Measurements from ENCODE around the gene DDIT4L. TPM values are rescaled to one million over a fixed set of nuclear protein-coding genes. Genes with fewer than 3 reads are reported as not detected.
"Not testable (repeated sequence)": the region's sequence is repeated elsewhere in the genome, so short reads cannot be mapped to it uniquely, and the experiment has no call there.

The DDIT4L gene
- total RNA-seq, 6 donors from 2014 or later: 0.37 to 1.1 (median 0.63) TPM; not detected in 2

DNA sequence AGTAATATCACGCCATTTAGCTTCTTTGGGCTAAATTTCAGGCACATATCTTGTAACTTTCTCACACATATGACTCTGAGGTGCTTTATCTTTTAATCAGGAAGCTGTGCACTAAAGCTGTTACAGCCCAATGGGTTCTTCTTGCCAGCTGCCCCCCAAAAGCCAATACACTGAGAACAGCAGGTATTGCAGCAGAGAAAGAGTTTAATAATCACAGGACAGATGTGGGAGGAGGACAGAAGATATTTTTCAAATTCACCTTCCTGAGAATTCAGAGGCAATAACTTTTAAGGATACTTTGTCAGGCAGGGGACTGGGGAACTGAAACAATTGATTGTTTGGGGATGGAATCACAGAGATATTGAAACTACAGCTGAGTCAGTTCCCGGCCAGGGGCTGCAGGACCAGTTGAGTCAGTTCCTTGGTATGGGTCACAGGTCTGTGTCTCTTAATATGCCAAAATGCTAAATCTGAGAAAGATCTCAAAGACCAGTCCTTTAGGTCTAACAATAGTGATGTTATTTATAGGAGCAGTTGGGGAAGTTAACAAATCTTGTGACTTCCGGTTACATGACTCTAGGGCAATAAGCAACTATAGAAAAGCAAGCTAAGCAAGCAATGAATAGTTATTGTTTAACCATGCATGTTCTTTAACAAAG lies 28.1 kb downstream of the DDIT4L start:
- DNase-seq (no peak), ATAC-seq (ENCODE audit: low FRiP score in 2 of 2) (no peak)
- Histone ChIP-seq H3K4me1 (no peaks in the 10 kb centered on the region), H3K4me3 (no peak overlapping the region), H3K9me3 (peaks cover 0 to 10% (median 5%) of the 10 kb centered on the region in 4 donors), H3K27me3 (no peaks in the 10 kb centered on the region), H3K36me3 (no peaks in the 10 kb centered on the region), H3K27ac (no peak overlapping the region)
- WGBS, 2 donors: 48 to 54% methylated on average over 3 of the region's 3 CpGs
- no peak for TF ChIP-seq POLR2A (IDR thresholded peaks at IDR 0.05)
- no peak for TF ChIP-seq POLR2AphosphoS5 (IDR thresholded peaks at IDR 0.05)

DNA sequence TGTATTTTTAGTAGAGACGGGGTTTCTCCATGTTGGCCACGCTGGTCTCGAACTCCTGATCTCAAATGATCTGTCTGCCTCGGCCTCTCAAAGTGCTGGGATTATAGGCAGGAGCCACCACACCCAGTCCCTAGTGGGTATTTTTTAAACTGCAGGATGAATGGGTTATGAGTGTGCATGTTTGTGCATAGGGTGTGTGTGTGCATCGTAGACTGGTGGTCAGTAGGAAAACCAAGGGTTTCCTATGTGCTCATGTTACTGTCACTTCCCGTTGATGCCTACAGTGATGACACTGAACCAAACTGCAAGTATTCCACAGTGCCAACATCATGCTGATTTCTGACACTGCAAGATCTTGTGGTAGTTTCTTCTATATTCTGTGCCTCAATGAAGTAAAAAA lies 41.1 kb downstream of the DDIT4L start:
- 94 to 96% methylated on average over 6 of the region's 6 CpGs for WGBS, 2 donors
- DNase-seq (no peak), ATAC-seq (ENCODE audit: low FRiP score in 2 of 2) (no peak)
- Histone ChIP-seq H3K4me3 (no peak overlapping the region), H3K27me3 (no peaks in the 10 kb centered on the region), H3K36me3 (no peaks in the 10 kb centered on the region), H3K27ac (no peak overlapping the region), H3K4me1 (no peaks in the 10 kb centered on the region), H3K9me3 (no peaks in the 10 kb centered on the region)
- TF ChIP-seq POLR2AphosphoS5 (IDR thresholded peaks at IDR 0.05) (no peak), POLR2A (IDR thresholded peaks at IDR 0.05) (no peak), EP300 (IDR thresholded peaks at IDR 0.05) (no peak)

DNA sequence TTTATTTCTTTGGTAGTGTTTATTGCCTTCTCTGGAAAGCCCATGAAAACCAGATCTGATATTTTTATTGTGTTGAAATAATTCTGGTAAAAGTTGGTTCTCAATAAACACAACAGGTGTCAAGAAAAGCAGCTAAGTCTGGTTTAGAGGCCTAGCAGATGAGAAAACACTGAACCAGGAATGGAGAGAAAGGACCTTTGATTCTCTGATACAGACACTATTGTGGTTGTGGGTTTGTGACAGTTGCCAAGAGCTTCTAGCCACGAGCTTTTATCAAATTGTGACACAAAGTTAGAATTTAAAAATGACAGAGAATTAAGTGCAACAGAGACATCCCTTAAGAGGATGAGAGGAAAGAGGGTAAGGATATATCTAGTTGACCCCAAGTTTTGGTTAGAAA lies 42.6 kb downstream of the DDIT4L start:
- WGBS, 2 donors: 57 to 68% methylated on average over 1 of the region's 1 CpG
- Histone ChIP-seq H3K27me3 (no peaks in the 10 kb centered on the region), H3K4me1 (no peaks in the 10 kb centered on the region), H3K9me3 (no peaks in the 10 kb centered on the region), H3K4me3 (no peak overlapping the region), H3K27ac (no peak overlapping the region), H3K36me3 (no peaks in the 10 kb centered on the region)
- TF ChIP-seq, protein P1, sequence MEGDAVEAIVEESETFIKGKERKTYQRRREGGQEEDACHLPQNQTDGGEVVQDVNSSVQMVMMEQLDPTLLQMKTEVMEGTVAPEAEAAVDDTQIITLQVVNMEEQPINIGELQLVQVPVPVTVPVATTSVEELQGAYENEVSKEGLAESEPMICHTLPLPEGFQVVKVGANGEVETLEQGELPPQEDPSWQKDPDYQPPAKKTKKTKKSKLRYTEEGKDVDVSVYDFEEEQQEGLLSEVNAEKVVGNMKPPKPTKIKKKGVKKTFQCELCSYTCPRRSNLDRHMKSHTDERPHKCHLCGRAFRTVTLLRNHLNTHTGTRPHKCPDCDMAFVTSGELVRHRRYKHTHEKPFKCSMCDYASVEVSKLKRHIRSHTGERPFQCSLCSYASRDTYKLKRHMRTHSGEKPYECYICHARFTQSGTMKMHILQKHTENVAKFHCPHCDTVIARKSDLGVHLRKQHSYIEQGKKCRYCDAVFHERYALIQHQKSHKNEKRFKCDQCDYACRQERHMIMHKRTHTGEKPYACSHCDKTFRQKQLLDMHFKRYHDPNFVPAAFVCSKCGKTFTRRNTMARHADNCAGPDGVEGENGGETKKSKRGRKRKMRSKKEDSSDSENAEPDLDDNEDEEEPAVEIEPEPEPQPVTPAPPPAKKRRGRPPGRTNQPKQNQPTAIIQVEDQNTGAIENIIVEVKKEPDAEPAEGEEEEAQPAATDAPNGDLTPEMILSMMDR (IDR thresholded peaks at IDR 0.05): no peak
- TF ChIP-seq EP300 (IDR thresholded peaks at IDR 0.05): no peak
- no peak for TF ChIP-seq POLR2AphosphoS5 (IDR thresholded peaks at IDR 0.05)
- no peak for ATAC-seq (ENCODE audit: low FRiP score in 2 of 2)
- no peak for DNase-seq

DNA sequence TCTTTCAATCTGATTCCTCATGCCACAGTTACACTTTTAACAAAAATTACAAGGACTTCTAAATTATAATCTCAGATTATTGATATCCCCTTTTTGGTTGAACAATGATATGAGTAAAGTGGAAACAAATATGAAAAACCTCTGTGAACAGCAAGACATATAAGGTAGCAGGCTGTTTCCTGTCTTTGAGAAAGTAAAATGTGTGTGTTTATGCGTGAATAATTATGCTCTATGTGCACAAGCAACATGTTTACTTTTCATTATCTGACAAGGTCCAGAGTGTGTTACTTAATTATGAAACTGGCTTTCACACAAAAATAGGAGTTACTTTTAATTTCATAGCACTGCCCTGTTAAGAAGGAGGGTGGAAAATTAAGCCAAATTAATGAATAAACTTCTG lies 43.1 kb downstream of the DDIT4L start:
- Histone ChIP-seq H3K36me3 (no peaks in the 10 kb centered on the region), H3K27ac (no peak overlapping the region), H3K4me1 (no peaks in the 10 kb centered on the region), H3K27me3 (no peaks in the 10 kb centered on the region), H3K4me3 (no peak overlapping the region), H3K9me3 (no peaks in the 10 kb centered on the region)
- 42 to 62% methylated on average over 1 of the region's 1 CpG for WGBS, 2 donors
- DNase-seq: no peak
- ATAC-seq (ENCODE audit: low FRiP score in 2 of 2): no peak
- TF ChIP-seq, protein P1 (IDR thresholded peaks at IDR 0.05): no peak
- no peak for TF ChIP-seq EP300 (IDR thresholded peaks at IDR 0.05)
- no peak for TF ChIP-seq POLR2AphosphoS5 (IDR thresholded peaks at IDR 0.05)
- TF ChIP-seq POLR2A (IDR thresholded peaks at IDR 0.05): no peak

DNA sequence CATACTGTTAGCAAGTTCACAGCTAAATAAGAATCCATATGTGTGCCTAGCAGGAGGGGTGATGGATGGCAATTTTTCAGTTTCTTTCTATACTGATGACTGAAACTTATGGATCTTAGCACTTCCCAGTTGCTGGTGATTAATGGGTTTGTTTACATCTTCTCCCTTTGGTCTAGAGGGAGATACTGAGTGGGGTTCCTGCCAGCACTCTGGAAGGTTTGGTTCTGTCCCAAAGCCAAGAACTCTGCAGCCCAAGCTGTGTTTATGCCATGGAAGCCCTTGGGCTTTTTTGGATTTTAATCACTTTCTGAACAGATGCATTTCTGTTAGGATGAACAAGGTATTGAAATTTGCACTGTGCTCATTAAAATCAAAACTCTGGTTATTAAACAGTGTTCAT lies 43.5 kb downstream of the DDIT4L start:
- H3K27me3 ChIP-seq: no peaks in the 10 kb centered on the region
- no peak overlapping the region for H3K27ac ChIP-seq
- no peaks in the 10 kb centered on the region for H3K36me3 ChIP-seq
- H3K4me1 ChIP-seq: no peaks in the 10 kb centered on the region
- no peaks in the 10 kb centered on the region for H3K9me3 ChIP-seq
- DNase-seq (no peak), ATAC-seq (ENCODE audit: low FRiP score in 2 of 2) (no peak)
- TF ChIP-seq EP300 (IDR thresholded peaks at IDR 0.05) (no peak), POLR2AphosphoS5 (IDR thresholded peaks at IDR 0.05) (no peak), POLR2A (IDR thresholded peaks at IDR 0.05) (no peak)
- TF ChIP-seq, protein P1 (IDR thresholded peaks at IDR 0.05): no peak
- no peak overlapping the region for H3K4me3 ChIP-seq

DNA sequence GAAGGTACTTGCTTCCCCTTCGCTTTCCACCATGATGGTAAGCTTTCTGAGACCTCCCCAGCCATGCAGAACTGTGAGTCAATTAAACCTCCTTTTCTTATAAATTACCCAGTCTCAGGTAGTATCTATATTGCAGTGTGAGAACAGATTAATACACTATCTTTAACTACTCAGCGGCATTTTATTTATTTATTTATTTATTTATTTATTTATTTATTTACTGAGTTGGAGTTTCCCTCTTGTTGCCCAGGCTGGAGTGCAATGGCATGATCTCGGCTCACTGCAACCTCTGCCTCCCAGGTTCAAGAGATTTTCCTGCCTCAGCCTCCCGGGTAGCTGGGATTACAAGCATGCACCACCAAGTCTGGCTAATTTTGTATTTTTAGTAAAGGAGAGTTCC lies 52.9 kb downstream of the DDIT4L start:
- H3K9me3 ChIP-seq; H3K4me3 ChIP-seq; ATAC-seq (ENCODE audit: low FRiP score in 2 of 2); H3K4me1 ChIP-seq; H3K27me3 ChIP-seq; H3K36me3 ChIP-seq; H3K27ac ChIP-seq; DNase-seq: not testable (repeated sequence)
- 94 to 95% methylated on average over 4 of the region's 4 CpGs for WGBS, 2 donors

Other genes starting within 250 kb of the DDIT4L start
- gene DNAJB14, start 243.8 kb downstream of the DDIT4L start, total RNA-seq: 10 to 100 TPM; 37.7 to 57.4 (median 47.3) TPM
- 100 to 1,000 TPM in 4 of 6 donors, 10 to 100 TPM in 2; 21.0 to 144 (median 112) TPM for gene H2AZ1, start 240.2 kb downstream of the DDIT4L start, total RNA-seq